HUES6 (cell line): ENCODE results near the gene ASPM.
"Not testable (repeated sequence)": the region's sequence is repeated elsewhere in the genome, so short reads cannot be mapped to it uniquely, and the experiment has no call there.

Source experiments
- H3K27ac ChIP-seq: 2 replicates; pipeline ENCODE4 v1.7.0; 2013; ENCODE audit warnings: low read depth, mild to moderate bottlenecking, low read length, inconsistent platforms
- H3K27me3 ChIP-seq: 2 replicates; pipeline ENCODE4 v1.6.1; 2013; ENCODE audit warnings: low read length; ENCODE audit not compliant: control insufficient read depth, insufficient read depth
- H3K36me3 ChIP-seq: 2 replicates; pipeline ENCODE4 v1.6.1; 2013; ENCODE audit warnings: low read length; ENCODE audit not compliant: control insufficient read depth, insufficient read depth
- H3K4me1 ChIP-seq: 2 replicates; pipeline ENCODE4 v1.6.1; 2013; ENCODE audit warnings: low read length; ENCODE audit not compliant: control insufficient read depth, insufficient read depth
- H3K4me3 ChIP-seq: 2 replicates; pipeline ENCODE4 v1.5.1; 2013; ENCODE audit warnings: low read depth, low read length
- H3K9ac ChIP-seq: one replicate; pipeline ENCODE4 v1.6.1; 2013; ENCODE audit warnings: mild to moderate bottlenecking, low read length
- H3K9me3 ChIP-seq: 2 replicates; pipeline ENCODE4 v1.6.1; 2013; ENCODE audit warnings: low read depth, low read length; ENCODE audit not compliant: control insufficient read depth, insufficient read depth

ASPM gene

DNA sequence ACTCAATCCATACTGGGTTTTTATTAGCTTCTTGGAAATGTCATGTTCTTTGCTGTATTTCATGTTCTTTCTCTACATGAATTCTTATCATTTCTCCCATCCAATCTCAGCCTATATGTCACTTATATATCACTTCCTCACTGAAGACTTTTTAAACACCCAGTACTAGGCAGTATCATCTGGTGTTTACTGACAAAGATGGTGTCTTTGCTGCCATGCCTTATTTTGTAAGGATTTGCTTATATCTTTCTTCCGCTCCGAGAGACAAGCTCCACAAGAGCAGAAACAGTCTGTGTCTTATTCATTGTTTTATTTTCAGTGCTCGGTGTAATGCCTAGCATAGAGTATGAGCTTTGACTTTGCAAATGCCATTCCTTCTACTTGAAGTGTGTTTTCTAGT, 109.6 kb downstream of the ASPM start:
- no peaks in the 10 kb centered on the region for H3K36me3 ChIP-seq
- no peaks in the 10 kb centered on the region for H3K4me1 ChIP-seq
- no peaks in the 10 kb centered on the region for H3K27me3 ChIP-seq
- H3K9ac ChIP-seq, result no peak overlapping the region
- H3K27ac ChIP-seq, result no peak overlapping the region
- H3K4me3 ChIP-seq, result no peak overlapping the region
- H3K9me3 ChIP-seq, result no peaks in the 10 kb centered on the region

DNA sequence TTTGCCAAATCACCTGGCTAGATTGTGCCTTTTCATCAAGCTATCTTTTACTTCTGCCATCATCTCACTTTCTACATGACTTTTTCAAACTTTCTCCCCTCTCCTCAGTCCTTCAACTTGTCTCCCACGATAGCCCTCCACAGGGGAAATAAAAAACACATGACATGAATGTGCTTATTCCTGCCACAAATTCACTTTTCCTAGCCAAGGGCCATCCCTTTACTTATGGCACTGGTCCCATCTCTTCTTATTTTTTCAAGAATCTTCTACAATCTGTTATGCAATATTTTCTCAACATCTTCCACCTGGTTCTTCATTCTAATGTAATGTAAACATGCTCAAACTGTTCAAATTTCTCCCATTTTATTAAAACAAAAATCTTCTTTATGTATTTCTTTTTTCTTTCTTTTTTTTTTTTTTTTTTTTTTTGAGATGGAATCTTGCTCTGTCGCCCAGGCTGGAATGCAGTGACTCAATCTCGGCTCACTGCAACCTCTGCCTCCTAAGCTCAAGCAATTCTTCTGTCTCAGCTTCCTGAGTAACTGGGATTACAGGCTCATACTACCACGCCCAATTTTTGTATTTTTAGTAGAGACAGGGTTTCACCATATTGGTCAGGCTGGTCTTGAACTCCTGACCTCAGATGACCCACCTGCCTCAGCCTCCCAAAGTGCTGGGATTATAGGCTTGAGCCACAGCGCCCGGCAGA, 111.7 kb downstream of the ASPM start:
- not testable (repeated sequence) for H3K9ac ChIP-seq, H3K27me3 ChIP-seq, H3K36me3 ChIP-seq, H3K27ac ChIP-seq, H3K4me1 ChIP-seq, H3K9me3 ChIP-seq, H3K4me3 ChIP-seq
